Nephron progenitor cell (in vitro differentiated cells): Measurements from ENCODE around the gene OCRL.

Source experiments
- DNase-seq: peaks from one replicate; pipeline ENCODE4 v3.0.0; 2021
- H3K27ac Mint-ChIP-seq: 2 replicates; pipeline ENCODE4 v1.8.0; 2021; ENCODE audit warnings: mild to moderate bottlenecking, moderate library complexity, mixed read lengths
- H3K27me3 Mint-ChIP-seq: 2 replicates; pipeline ENCODE4 v1.8.0; 2021; ENCODE audit warnings: mild to moderate bottlenecking, low read depth, mixed read lengths; ENCODE audit not compliant: poor library complexity
- H3K36me3 Mint-ChIP-seq: 2 replicates; pipeline ENCODE4 v1.8.0; 2021; ENCODE audit warnings: low read depth, mixed read lengths
- H3K4me1 Mint-ChIP-seq: 2 replicates; pipeline ENCODE4 v1.8.0; 2021; ENCODE audit warnings: mixed read lengths
- H3K4me3 Mint-ChIP-seq: 2 replicates; pipeline ENCODE4 v1.8.0; 2021; ENCODE audit warnings: mild to moderate bottlenecking, moderate library complexity, mixed read lengths
- H3K9me3 Mint-ChIP-seq: 2 replicates; pipeline ENCODE4 v1.8.0; 2021; ENCODE audit warnings: mild to moderate bottlenecking, moderate library complexity, mixed read lengths
- CTCF ChIP-seq: fragments of 200-600 bp; sonication (generic); IDR thresholded peaks from 2 replicates; pipeline ENCODE4 v1.5.0; 2021; ENCODE audit warnings: antibody characterized with exemption

OCRL gene

GRCh38 chrX:129590596-129590995 lies 50.5 kb downstream of the OCRL start:
- peak overlapping the region; percentile 24 for H3K27ac Mint-ChIP-seq

GRCh38 chrX:129593137-129593536 lies 53.1 kb downstream of the OCRL start:
- Mint-ChIP-seq H3K9me3 (no peaks in the 10 kb centered on the region), H3K27me3 (no peaks in the 10 kb centered on the region), H3K27ac (no peak overlapping the region), H3K4me1 (peaks cover 10% of the 10 kb centered on the region), H3K4me3 (no peak overlapping the region), H3K36me3 (peaks cover 51% of the 10 kb centered on the region)
- TF ChIP-seq CTCF = no peak
- no peak for DNase-seq

More at GRCh38 chrX:129590596-129590995, 50.5 kb downstream of the OCRL start:
- peaks cover 5% of the 10 kb centered on the region for H3K4me1 Mint-ChIP-seq
- no peak for TF ChIP-seq CTCF
- no peaks in the 10 kb centered on the region for H3K9me3 Mint-ChIP-seq
- DNase-seq = no peak
- H3K27me3 Mint-ChIP-seq = no peaks in the 10 kb centered on the region
- H3K36me3 Mint-ChIP-seq = peaks cover 58% of the 10 kb centered on the region
- H3K4me3 Mint-ChIP-seq = no peak overlapping the region

- H3K4me1 Mint-ChIP-seq = peaks cover 15% of the 10 kb centered on the region
- H3K4me3 Mint-ChIP-seq = no peak overlapping the region
- DNase-seq = no peak
- H3K36me3 Mint-ChIP-seq = peaks cover 47% of the 10 kb centered on the region
- no peaks in the 10 kb centered on the region for H3K27me3 Mint-ChIP-seq
- no peak overlapping the region for H3K27ac Mint-ChIP-seq
- no peaks in the 10 kb centered on the region for H3K9me3 Mint-ChIP-seq
- no peak for TF ChIP-seq CTCF
These were observed 54.7 kb downstream of the OCRL start for GRCh38 chrX:129594781-129595180.

GRCh38 chrX:129596077-129596476 lies 56.0 kb downstream of the OCRL start:
- H3K27ac Mint-ChIP-seq = no peak overlapping the region
- H3K4me1 Mint-ChIP-seq = peaks cover 20% of the 10 kb centered on the region
- no peak for DNase-seq
- peaks cover 38% of the 10 kb centered on the region for H3K36me3 Mint-ChIP-seq
- no peak overlapping the region for H3K4me3 Mint-ChIP-seq
- no peaks in the 10 kb centered on the region for H3K9me3 Mint-ChIP-seq
- no peaks in the 10 kb centered on the region for H3K27me3 Mint-ChIP-seq
- TF ChIP-seq CTCF = no peak

GRCh38 chrX:129597905-129598304 lies 57.8 kb downstream of the OCRL start:
- Mint-ChIP-seq H3K27ac (peak overlapping the region; percentile 89), H3K4me1 (peaks cover 31% of the 10 kb centered on the region), H3K9me3 (no peaks in the 10 kb centered on the region), H3K36me3 (peaks cover 30% of the 10 kb centered on the region), H3K27me3 (no peaks in the 10 kb centered on the region), H3K4me3 (no peak overlapping the region)
- no peak for TF ChIP-seq CTCF
- no peak for DNase-seq

- peaks cover 28% of the 10 kb centered on the region for H3K36me3 Mint-ChIP-seq
- no peaks in the 10 kb centered on the region for H3K27me3 Mint-ChIP-seq
- H3K9me3 Mint-ChIP-seq = no peaks in the 10 kb centered on the region
- H3K27ac Mint-ChIP-seq = peak overlapping the region; percentile 25
- H3K4me3 Mint-ChIP-seq = no peak overlapping the region
- TF ChIP-seq CTCF = no peak
- H3K4me1 Mint-ChIP-seq = peaks cover 37% of the 10 kb centered on the region
- no peak for DNase-seq
These were observed 59.4 kb downstream of the OCRL start for GRCh38 chrX:129599499-129599898.
